SU-DHL-6 (cell line): ENCODE results near the gene THBD.

ENCODE experiments used
- H2AFZ ChIP-seq: fragments of 200-600 bp; sonication (generic); 2 replicates; pipeline ENCODE4 v1.6.1; 2014; ENCODE audit warnings: low read depth, mild to moderate bottlenecking, moderate library complexity, mixed read lengths, antibody characterized with exemption, low read length; ENCODE audit not compliant: severe bottlenecking
- H3F3A ChIP-seq: fragments of 200-600 bp; shearing (Covaris generic); 2 replicates; pipeline ENCODE4 v1.6.0; 2016; ENCODE audit warnings: antibody characterized with exemption, mild to moderate bottlenecking; ENCODE audit not compliant: insufficient read depth
- H3K27ac ChIP-seq: fragments of 200-600 bp; sonication (generic); 2 replicates; pipeline ENCODE4 v1.5.1; 2016; ENCODE audit warnings: low read depth, mild to moderate bottlenecking, low read length, moderate library complexity, mixed read lengths
- H3K27me3 ChIP-seq: fragments of 200-600 bp; sonication (generic), shearing (Covaris generic); 2 replicates; pipeline ENCODE4 v1.6.0; 2014; ENCODE audit warnings: mild to moderate bottlenecking, low read length
- H3K36me3 ChIP-seq: fragments of 200-600 bp; sonication (generic); 2 replicates; pipeline ENCODE4 v1.6.1; 2014; ENCODE audit warnings: mild to moderate bottlenecking, low read length, mixed read lengths
- H3K4me2 ChIP-seq: fragments of 300-600, 200-600 bp; shearing (Covaris generic), sonication (generic); 2 replicates; pipeline ENCODE4 v1.6.0; 2014; ENCODE audit warnings: low read length, low read depth, mild to moderate bottlenecking; ENCODE audit not compliant: poor library complexity, severe bottlenecking
- H3K4me3 ChIP-seq: fragments of 200-600 bp; sonication (generic); 2 replicates; pipeline ENCODE4 v1.5.1; 2014; ENCODE audit warnings: antibody characterized with exemption, low read length, mild to moderate bottlenecking, mixed read lengths; ENCODE audit not compliant: insufficient read depth, poor library complexity, severe bottlenecking
- H3K79me2 ChIP-seq: fragments of 200-600 bp; sonication (generic); 2 replicates; pipeline ENCODE4 v1.6.1; 2014; ENCODE audit warnings: mild to moderate bottlenecking, low read length, moderate library complexity; ENCODE audit not compliant: insufficient read depth
- H3K9ac ChIP-seq: fragments of 200-600 bp; sonication (generic); 2 replicates; pipeline ENCODE4 v1.7.0; 2014; ENCODE audit warnings: mild to moderate bottlenecking, low read length
- H3K9me2 ChIP-seq: fragments of 200-600 bp; sonication (generic); replicated peaks from 2 replicates; pipeline ENCODE4 v1.6.1; 2014; ENCODE audit warnings: low read length; ENCODE audit not compliant: insufficient read depth
- H3K9me3 ChIP-seq: fragments of 200-600 bp; sonication (generic); 2 replicates; pipeline ENCODE4 v1.6.1; 2014; ENCODE audit warnings: low read length, mixed read lengths; ENCODE audit not compliant: insufficient read depth
- H4K20me1 ChIP-seq: fragments of 200-600 bp; sonication (generic); 2 replicates; pipeline ENCODE4 v1.6.1; 2014; ENCODE audit warnings: low read depth, mild to moderate bottlenecking, antibody characterized with exemption, low read length, moderate library complexity, mixed read lengths
- EZH2phosphoT487 ChIP-seq: fragments of 200-600 bp; sonication (generic), shearing (Covaris generic); conservative IDR thresholded peaks from 2 replicates; pipeline ENCODE4 v1.6.1; 2018; ENCODE audit warnings: mild to moderate bottlenecking, antibody characterized with exemption, low read length, moderate library complexity, mixed read lengths
- TF ChIP-seq, protein P1 (sequence below): fragments of 200-600 bp; sonication (generic); IDR thresholded peaks from one replicate; pipeline ENCODE4 v1.5.1; 2017; ENCODE audit warnings: antibody characterized with exemption, mild to moderate bottlenecking, low read length, moderate library complexity; ENCODE audit not compliant: insufficient read depth, poor library complexity, severe bottlenecking

The THBD gene

DNA sequence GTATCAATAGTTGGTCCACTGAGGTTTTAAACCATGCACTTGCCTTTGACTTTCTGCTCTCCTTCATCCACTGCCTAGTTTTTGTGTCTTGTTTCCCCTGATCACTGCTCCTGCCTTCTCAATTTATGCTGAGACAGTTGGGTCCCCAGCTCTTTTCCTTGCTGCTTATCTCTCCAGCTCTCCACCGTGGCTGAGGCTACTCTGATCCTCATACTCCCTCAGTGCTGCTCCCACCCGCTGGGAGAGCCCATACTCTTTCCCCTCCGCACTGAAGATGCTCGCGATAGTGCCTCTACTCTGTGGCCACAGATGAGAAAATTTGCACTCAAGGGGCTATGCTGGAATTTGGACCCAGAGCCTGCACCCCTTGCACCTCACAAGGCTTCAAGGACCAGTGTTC, 3.4 kb upstream of the THBD start:
- no peak overlapping the region for H2AFZ ChIP-seq
- TF ChIP-seq, protein P1, sequence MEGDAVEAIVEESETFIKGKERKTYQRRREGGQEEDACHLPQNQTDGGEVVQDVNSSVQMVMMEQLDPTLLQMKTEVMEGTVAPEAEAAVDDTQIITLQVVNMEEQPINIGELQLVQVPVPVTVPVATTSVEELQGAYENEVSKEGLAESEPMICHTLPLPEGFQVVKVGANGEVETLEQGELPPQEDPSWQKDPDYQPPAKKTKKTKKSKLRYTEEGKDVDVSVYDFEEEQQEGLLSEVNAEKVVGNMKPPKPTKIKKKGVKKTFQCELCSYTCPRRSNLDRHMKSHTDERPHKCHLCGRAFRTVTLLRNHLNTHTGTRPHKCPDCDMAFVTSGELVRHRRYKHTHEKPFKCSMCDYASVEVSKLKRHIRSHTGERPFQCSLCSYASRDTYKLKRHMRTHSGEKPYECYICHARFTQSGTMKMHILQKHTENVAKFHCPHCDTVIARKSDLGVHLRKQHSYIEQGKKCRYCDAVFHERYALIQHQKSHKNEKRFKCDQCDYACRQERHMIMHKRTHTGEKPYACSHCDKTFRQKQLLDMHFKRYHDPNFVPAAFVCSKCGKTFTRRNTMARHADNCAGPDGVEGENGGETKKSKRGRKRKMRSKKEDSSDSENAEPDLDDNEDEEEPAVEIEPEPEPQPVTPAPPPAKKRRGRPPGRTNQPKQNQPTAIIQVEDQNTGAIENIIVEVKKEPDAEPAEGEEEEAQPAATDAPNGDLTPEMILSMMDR: no peak
- no peak for TF ChIP-seq EZH2phosphoT487

DNA sequence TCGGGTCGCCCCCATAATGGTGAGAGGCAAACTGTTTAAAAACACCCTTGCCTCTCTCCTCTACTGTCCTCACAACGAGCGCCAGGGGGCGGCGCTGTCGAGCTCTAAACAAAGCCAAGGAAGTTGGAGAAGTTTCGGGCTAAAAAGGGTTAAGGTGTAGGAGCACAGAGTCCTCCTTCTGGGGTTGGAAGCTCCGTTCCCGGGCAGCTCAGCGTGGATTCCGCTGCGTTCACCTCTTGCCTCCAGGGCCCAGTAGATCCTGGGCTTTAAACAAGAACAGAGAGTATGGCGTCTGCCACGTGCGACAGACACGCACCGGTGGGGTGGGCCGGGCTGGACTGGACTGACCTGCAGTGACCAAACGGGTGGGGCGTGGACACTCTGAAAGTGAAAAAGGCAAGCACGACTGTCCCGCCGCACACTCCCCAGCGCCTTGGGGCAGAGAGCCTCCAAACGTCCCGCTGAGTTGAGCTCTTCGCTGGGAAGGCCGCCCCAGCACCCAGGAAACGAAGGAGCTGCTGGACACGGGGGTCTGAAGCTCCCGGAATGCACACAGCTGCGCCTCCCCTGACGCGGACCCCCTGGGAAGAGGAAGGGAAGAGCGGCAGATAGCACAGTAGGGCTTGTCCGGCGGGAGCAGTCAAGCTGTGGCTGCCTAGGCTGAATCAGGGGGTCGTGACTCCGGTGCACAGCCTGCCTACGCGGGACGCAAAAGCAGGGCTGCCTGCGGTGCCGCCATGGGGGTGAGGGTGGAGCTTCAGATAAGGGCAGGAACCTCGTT, 1.6 kb upstream of the THBD start:
- Histone ChIP-seq H4K20me1 (no peaks in the 10 kb centered on the region), H3K27ac (no peak overlapping the region), H3K79me2 (no peaks in the 10 kb centered on the region), H3K27me3 (no peaks in the 10 kb centered on the region), H3K4me2 (no peak overlapping the region), H3K36me3 (no peaks in the 10 kb centered on the region), H2AFZ (no peak overlapping the region), H3K9me3 (no peaks in the 10 kb centered on the region), H3K4me3 (no peak overlapping the region), H3K9ac (no peak overlapping the region), H3F3A (no peaks in the 10 kb centered on the region), H3K9me2 (no peaks in the 10 kb centered on the region)
- TF ChIP-seq, protein P1: no peak
- TF ChIP-seq EZH2phosphoT487: no peak

More for the DNA sequence above, 3.4 kb upstream of the THBD start:
- H3K79me2 ChIP-seq: no peaks in the 10 kb centered on the region
- no peaks in the 10 kb centered on the region for H4K20me1 ChIP-seq
- H3K4me2 ChIP-seq: no peak overlapping the region
- H3K36me3 ChIP-seq: no peaks in the 10 kb centered on the region
- no peaks in the 10 kb centered on the region for H3K9me2 ChIP-seq
- no peak overlapping the region for H3K9ac ChIP-seq
- H3K27me3 ChIP-seq: no peaks in the 10 kb centered on the region
- H3K27ac ChIP-seq: no peak overlapping the region
- no peaks in the 10 kb centered on the region for H3K9me3 ChIP-seq
- H3K4me3 ChIP-seq: no peak overlapping the region
- H3F3A ChIP-seq: no peaks in the 10 kb centered on the region

DNA sequence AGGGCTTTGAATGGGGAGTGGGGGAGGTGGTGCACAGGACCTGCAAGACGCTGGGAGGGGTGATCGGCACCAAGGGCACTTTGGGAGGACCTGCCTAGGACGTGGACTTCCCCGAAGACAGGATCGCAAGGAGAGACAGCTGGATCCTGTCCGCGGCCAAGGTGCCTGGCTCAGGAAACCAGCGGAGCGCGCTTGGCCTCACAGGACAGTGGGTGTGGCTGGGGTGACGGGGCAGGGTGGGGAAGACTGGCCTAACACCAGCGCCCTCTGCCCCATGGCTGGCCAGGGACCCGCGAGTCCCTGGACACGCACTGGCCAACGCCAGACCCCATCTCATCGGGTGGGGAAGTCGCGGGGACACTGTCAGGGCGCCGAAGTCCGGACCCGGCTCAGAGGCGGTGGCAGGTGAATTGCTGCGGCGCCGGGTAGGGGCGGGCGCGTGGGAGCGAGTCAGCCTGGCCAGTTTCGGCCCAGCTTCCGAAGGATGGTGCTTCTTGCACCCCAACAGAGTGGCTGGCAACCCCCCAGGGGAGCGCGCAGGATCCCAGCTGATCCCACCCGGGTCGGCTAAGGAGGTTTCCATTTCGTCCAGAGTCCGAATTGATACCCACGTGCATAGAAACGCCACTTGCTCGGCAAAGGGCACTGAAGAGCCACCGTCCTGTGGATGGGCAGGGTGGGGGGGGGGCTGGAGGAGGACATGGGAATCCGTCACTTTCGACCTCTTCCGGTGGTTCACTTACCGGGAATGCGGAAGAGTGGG, 785 bp upstream of the THBD start:
- no peaks in the 10 kb centered on the region for H3K9me3 ChIP-seq
- TF ChIP-seq, protein P1: no peak
- no peak for TF ChIP-seq EZH2phosphoT487
- H2AFZ ChIP-seq: no peak overlapping the region
- no peaks in the 10 kb centered on the region for H3F3A ChIP-seq
- no peaks in the 10 kb centered on the region for H3K36me3 ChIP-seq
- no peak overlapping the region for H3K9ac ChIP-seq
- H3K27ac ChIP-seq: no peak overlapping the region
- H3K9me2 ChIP-seq: no peaks in the 10 kb centered on the region
- H4K20me1 ChIP-seq: no peaks in the 10 kb centered on the region
- H3K27me3 ChIP-seq: no peaks in the 10 kb centered on the region
- H3K79me2 ChIP-seq: no peaks in the 10 kb centered on the region
- H3K4me2 ChIP-seq: no peak overlapping the region
- H3K4me3 ChIP-seq: no peak overlapping the region
